HEK293 (cell line): ENCODE results near the gene SHROOM3.

Experiments
- CTCF ChIA-PET: fragments of 350-600 bp; formaldehyde crosslinking; extraction: SDS; loops from one replicate; lab custom pipeline; 2021; ENCODE audit warnings: antibody characterized with exemption; lab: Yijun Ruan, JAX
- POLR2A ChIA-PET: fragments of 300-600 bp; formaldehyde crosslinking; extraction: SDS; loops from one replicate; lab custom pipeline; 2020; ENCODE audit warnings: antibody characterized with exemption, inconsistent platforms; lab: Yijun Ruan, JAX
- H3K27ac ChIP-seq: fragments of 200-500 bp; sonication (Bioruptor generic); 2 replicates; pipeline ENCODE4 v1.5.1; 2014; ENCODE audit warnings: low read depth, low read length, control low read depth, inconsistent platforms; ENCODE audit errors: extremely low read depth
- H3K36me3 ChIP-seq, 2 experiments: fragments of 200-500 bp in 1 of 2; sonication (Bioruptor generic) in 1 of 2; 1 replicate in 1 of 2; 2 replicates in 1 of 2; pipeline ENCODE4 v1.5.1; 2014 to 2017; ENCODE audit warnings: inconsistent platforms in 2 of 2, low read length in 2 of 2; ENCODE audit not compliant: control insufficient read depth in 2 of 2, insufficient read depth in 1 of 2
- H3K4me1 ChIP-seq: fragments of 200-500 bp; sonication (Bioruptor generic); 2 replicates; pipeline ENCODE4 v1.5.1; 2014; ENCODE audit warnings: mild to moderate bottlenecking, low read length, inconsistent platforms; ENCODE audit not compliant: control insufficient read depth, insufficient read depth
- H3K4me3 ChIP-seq: 2 replicates; pipeline ENCODE4 v1.5.1; 2011; ENCODE audit warnings: low read depth, mild to moderate bottlenecking, control low read depth, low read length, moderate library complexity
- H3K9me3 ChIP-seq: fragments of 200-500 bp; sonication (Bioruptor generic); 2 replicates; pipeline ENCODE4 v1.5.1; 2014; ENCODE audit warnings: low read depth, low read length, inconsistent platforms; ENCODE audit not compliant: control insufficient read depth, insufficient read depth
- AEBP2 ChIP-seq: fragments of 450-650 bp; formaldehyde crosslinking; IDR thresholded peaks from 2 replicates; pipeline ENCODE4 v1.5.1; 2016; ENCODE audit warnings: missing biosample characterization, missing genetic modification characterization, borderline replicate concordance
- FEZF1 ChIP-seq: fragments of 450-650 bp; formaldehyde crosslinking; IDR thresholded peaks from 2 replicates; pipeline ENCODE4 v1.5.1; 2016; ENCODE audit warnings: missing biosample characterization, missing genetic modification characterization
- GLIS2 ChIP-seq: fragments of 450-650 bp; formaldehyde crosslinking; IDR thresholded peaks from 2 replicates; pipeline ENCODE4 v1.5.1; 2016; ENCODE audit warnings: missing biosample characterization, missing genetic modification characterization
- MYNN ChIP-seq: fragments of 450-650 bp; formaldehyde crosslinking; IDR thresholded peaks from 2 replicates; pipeline ENCODE4 v1.5.1; 2016; ENCODE audit warnings: missing biosample characterization, missing genetic modification characterization, borderline replicate concordance
- SCRT2 ChIP-seq: fragments of 450-650 bp; formaldehyde crosslinking; IDR thresholded peaks from 2 replicates; pipeline ENCODE4 v1.5.1; 2016; ENCODE audit warnings: missing biosample characterization, missing genetic modification characterization
- ZBTB17 ChIP-seq: fragments of 450-650 bp; formaldehyde crosslinking; IDR thresholded peaks from 2 replicates; pipeline ENCODE4 v1.5.1; 2016; ENCODE audit warnings: missing biosample characterization, missing genetic modification characterization
- ZNF121 ChIP-seq: fragments of 450-650 bp; formaldehyde crosslinking; IDR thresholded peaks from 2 replicates; pipeline ENCODE4 v1.5.1; 2016; ENCODE audit warnings: missing biosample characterization, missing genetic modification characterization
- ZNF146 ChIP-seq: fragments of 450-650 bp; formaldehyde crosslinking; IDR thresholded peaks from 2 replicates; pipeline ENCODE4 v1.5.1; 2016; ENCODE audit warnings: missing biosample characterization, missing genetic modification characterization
- ZNF211 ChIP-seq: fragments of 450-650 bp; formaldehyde crosslinking; IDR thresholded peaks from 2 replicates; pipeline ENCODE4 v1.5.1; 2016; ENCODE audit warnings: low read depth, missing biosample characterization, missing genetic modification characterization
- ZNF221 ChIP-seq: fragments of 450-650 bp; formaldehyde crosslinking; IDR thresholded peaks from 2 replicates; pipeline ENCODE4 v1.5.1; 2017; ENCODE audit warnings: missing biosample characterization, missing genetic modification characterization, borderline replicate concordance
- ZNF23 ChIP-seq: fragments of 450-650 bp; formaldehyde crosslinking; IDR thresholded peaks from 2 replicates; pipeline ENCODE4 v1.5.1; 2016; ENCODE audit warnings: missing biosample characterization, missing genetic modification characterization, borderline replicate concordance
- ZNF335 ChIP-seq: fragments of 450-650 bp; formaldehyde crosslinking; conservative IDR thresholded peaks from 2 replicates; pipeline ENCODE4 v1.5.1; 2016; ENCODE audit warnings: missing biosample characterization, missing genetic modification characterization
- ZNF394 ChIP-seq: fragments of 450-650 bp; formaldehyde crosslinking; IDR thresholded peaks from 2 replicates; pipeline ENCODE4 v1.5.1; 2016; ENCODE audit warnings: missing biosample characterization, missing genetic modification characterization, mild to moderate bottlenecking, moderate library complexity, borderline replicate concordance
- ZNF426 ChIP-seq: fragments of 450-650 bp; formaldehyde crosslinking; IDR thresholded peaks from 2 replicates; pipeline ENCODE4 v1.5.1; 2017; ENCODE audit warnings: missing biosample characterization, missing genetic modification characterization, mild to moderate bottlenecking, inconsistent platforms, moderate library complexity
- ZNF571 ChIP-seq: fragments of 450-650 bp; formaldehyde crosslinking; IDR thresholded peaks from 2 replicates; pipeline ENCODE4 v1.5.0; 2017; ENCODE audit warnings: missing biosample characterization, missing genetic modification characterization
- ZNF624 ChIP-seq: fragments of 450-650 bp; formaldehyde crosslinking; IDR thresholded peaks from 2 replicates; pipeline ENCODE4 v1.5.1; 2017; ENCODE audit warnings: missing biosample characterization, missing genetic modification characterization
- ZNF626 ChIP-seq: fragments of 450-650 bp; sonication (Bioruptor Pico); formaldehyde crosslinking; IDR thresholded peaks from 2 replicates; pipeline ENCODE4 v1.5.1; 2018; ENCODE audit warnings: missing biosample characterization, missing genetic modification characterization, inconsistent platforms
- TF ChIP-seq, protein P1 (sequence below): fragments of 450-650 bp; formaldehyde crosslinking; IDR thresholded peaks from 2 replicates; pipeline ENCODE4 v1.5.1; 2016; ENCODE audit warnings: missing biosample characterization, missing genetic modification characterization
- TF ChIP-seq, protein P2 (sequence below): fragments of 450-650 bp; formaldehyde crosslinking; IDR thresholded peaks from 2 replicates; pipeline ENCODE4 v1.5.1; 2016; ENCODE audit warnings: missing biosample characterization, missing genetic modification characterization, borderline replicate concordance

Gene SHROOM3

DNA sequence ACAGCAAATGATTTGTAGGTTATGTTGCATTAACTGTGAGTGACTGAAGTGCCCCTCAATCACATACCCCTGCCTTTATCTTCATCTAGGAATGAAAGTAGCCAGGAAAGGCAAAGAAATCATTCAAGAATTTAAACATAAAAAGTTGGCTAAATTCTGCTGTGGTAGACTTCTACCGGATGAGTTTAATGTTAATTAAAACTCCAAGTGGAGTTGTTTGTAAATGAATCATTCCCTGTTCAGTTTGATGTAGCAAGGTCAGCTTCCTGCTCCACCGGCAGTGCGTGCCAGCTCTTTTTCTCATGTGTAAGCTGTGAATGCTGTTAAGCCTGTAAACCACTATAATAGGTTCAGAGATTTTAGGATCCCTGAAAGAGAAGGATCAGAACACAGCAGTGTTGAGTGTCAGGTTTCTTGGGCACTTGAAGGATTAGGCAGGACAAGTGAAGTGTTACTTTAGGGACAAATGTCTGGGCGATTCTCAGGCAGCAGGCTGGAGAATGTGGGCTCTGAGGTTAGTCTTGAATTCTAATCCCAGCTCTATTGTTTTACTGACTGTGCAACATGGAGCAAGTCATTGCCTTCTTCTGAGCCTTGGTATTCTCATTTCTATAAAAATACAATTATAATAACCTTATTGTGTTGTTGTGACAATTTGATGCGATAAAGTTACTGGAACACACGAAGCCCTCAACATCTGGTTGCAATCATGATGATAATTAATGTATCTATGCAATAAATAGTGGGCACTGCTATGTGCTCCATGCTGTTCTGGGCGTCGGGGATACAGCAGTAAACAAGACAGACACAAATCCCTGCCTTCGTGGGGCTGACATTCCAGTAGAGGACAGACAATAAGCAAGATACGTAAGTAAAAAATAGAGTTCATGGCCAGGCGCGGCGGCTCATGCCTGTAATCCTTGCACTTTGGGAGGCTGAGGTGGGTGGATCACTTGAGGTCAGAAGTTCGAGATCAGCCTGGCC, 112.0 kb downstream of the SHROOM3 start:
- Histone ChIP-seq H3K4me3 (no peak overlapping the region), H3K9me3 (no peaks in the 10 kb centered on the region), H3K4me1 (peaks cover 10% of the 10 kb centered on the region; the same call in 1 of the 2 replicates), H3K36me3 (no peaks in the 10 kb centered on the region), H3K27ac (no peak overlapping the region; the same call in 1 of the 2 replicates)
- ChIA-PET POLR2A (interaction anchor here (0.7 kb wide), 1 partner anchor 11 kb away, joined by 3 read pairs; no protein-coding TSS in a partner anchor), CTCF (no interaction called here)
- TF ChIP-seq GLIS2 (tag by site-specific recombination) (no peak), ZNF426 (tag by site-specific recombination) (no peak), ZBTB17 (tag by site-specific recombination) (0 out of 2 replicates have a peak, but pooled peaks have one; percentile 35), ZNF335 (tag by site-specific recombination) (0 out of 2 replicates have a peak, but pooled peaks have one; percentile 34), MYNN (tag by site-specific recombination) (no peak), AEBP2 (tag by site-specific recombination) (no peak)

DNA sequence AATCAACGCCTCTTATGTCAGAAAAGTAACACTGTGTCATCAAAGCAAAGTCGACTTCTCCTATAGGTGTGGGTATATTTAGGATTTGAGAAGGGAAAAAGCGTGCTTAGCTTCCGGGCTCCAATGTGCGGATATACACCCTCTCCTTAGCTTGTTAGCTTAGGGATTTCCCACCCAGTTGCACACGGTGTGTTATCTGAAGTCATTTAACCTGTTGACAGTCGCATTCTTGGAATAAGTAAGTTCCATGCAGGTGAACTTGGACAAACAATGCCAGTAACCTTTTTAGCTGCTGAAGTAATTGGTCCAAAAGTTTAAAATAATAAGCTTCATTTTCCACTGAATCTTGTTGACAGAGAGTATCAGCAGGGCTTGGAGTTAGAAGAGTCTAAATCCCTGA, 113.7 kb downstream of the SHROOM3 start:
- TF ChIP-seq, protein P1, sequence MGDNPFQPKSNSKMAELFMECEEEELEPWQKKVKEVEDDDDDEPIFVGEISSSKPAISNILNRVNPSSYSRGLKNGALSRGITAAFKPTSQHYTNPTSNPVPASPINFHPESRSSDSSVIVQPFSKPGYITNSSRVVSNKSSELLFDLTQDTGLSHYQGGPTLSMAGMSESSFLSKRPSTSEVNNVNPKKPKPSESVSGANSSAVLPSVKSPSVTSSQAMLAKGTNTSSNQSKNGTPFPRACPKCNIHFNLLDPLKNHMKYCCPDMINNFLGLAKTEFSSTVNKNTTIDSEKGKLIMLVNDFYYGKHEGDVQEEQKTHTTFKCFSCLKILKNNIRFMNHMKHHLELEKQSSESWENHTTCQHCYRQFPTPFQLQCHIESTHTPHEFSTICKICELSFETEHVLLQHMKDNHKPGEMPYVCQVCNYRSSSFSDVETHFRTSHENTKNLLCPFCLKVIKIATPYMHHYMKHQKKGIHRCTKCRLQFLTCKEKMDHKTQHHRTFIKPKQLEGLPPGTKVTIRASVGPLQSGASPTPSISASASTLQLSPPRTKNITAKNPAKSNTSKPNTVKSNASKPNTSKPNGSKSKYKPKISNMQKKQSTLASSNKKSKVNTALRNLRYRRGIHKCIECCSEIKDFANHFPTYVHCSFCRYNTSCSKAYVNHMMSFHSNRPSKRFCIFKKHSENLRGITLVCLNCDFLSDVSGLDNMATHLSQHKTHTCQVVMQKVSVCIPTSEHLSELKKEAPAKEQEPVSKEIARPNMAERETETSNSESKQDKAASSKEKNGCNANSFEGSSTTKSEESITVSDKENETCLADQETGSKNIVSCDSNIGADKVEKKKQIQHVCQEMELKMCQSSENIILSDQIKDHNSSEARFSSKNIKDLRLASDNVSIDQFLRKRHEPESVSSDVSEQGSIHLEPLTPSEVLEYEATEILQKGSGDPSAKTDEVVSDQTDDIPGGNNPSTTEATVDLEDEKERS = no peak
- TF ChIP-seq ZNF211 (tag by site-specific recombination) (no peak), ZNF571 (tag by site-specific recombination) (no peak), ZNF624 (no peak), FEZF1 (tag by site-specific recombination) (no peak), ZNF146 (tag by site-specific recombination) (no peak), SCRT2 (tag by site-specific recombination) (peak; percentile 28; the same call in 1 of the 2 replicates), ZNF626 (no peak)
- TF ChIP-seq, all 188 proteins: peak for 1
- no peaks in the 10 kb centered on the region for H3K36me3 ChIP-seq
- no peak overlapping the region for H3K4me3 ChIP-seq
- H3K4me1 ChIP-seq = peaks cover 10% of the 10 kb centered on the region; the same call in 1 of the 2 replicates
- ChIA-PET CTCF (interaction anchor here (0.7 kb wide), 1 partner anchor 77 kb away, joined by 4 read pairs; no protein-coding TSS in a partner anchor), POLR2A (no interaction called here)
- H3K9me3 ChIP-seq = no peaks in the 10 kb centered on the region
- no peak overlapping the region for H3K27ac ChIP-seq

- Histone ChIP-seq H3K36me3 (no peaks in the 10 kb centered on the region), H3K4me1 (peaks cover 10% of the 10 kb centered on the region; the same call in 1 of the 2 replicates), H3K9me3 (no peaks in the 10 kb centered on the region), H3K27ac (no peak overlapping the region), H3K4me3 (no peak overlapping the region)
- ChIA-PET CTCF (no interaction called here), POLR2A (no interaction called here)
- TF ChIP-seq ZNF23 (no peak), ZNF221 (tag by site-specific recombination) (no peak), ZNF394 (tag by site-specific recombination) (no peak), ZNF121 (tag by site-specific recombination) (no peak)
- TF ChIP-seq, protein P2, sequence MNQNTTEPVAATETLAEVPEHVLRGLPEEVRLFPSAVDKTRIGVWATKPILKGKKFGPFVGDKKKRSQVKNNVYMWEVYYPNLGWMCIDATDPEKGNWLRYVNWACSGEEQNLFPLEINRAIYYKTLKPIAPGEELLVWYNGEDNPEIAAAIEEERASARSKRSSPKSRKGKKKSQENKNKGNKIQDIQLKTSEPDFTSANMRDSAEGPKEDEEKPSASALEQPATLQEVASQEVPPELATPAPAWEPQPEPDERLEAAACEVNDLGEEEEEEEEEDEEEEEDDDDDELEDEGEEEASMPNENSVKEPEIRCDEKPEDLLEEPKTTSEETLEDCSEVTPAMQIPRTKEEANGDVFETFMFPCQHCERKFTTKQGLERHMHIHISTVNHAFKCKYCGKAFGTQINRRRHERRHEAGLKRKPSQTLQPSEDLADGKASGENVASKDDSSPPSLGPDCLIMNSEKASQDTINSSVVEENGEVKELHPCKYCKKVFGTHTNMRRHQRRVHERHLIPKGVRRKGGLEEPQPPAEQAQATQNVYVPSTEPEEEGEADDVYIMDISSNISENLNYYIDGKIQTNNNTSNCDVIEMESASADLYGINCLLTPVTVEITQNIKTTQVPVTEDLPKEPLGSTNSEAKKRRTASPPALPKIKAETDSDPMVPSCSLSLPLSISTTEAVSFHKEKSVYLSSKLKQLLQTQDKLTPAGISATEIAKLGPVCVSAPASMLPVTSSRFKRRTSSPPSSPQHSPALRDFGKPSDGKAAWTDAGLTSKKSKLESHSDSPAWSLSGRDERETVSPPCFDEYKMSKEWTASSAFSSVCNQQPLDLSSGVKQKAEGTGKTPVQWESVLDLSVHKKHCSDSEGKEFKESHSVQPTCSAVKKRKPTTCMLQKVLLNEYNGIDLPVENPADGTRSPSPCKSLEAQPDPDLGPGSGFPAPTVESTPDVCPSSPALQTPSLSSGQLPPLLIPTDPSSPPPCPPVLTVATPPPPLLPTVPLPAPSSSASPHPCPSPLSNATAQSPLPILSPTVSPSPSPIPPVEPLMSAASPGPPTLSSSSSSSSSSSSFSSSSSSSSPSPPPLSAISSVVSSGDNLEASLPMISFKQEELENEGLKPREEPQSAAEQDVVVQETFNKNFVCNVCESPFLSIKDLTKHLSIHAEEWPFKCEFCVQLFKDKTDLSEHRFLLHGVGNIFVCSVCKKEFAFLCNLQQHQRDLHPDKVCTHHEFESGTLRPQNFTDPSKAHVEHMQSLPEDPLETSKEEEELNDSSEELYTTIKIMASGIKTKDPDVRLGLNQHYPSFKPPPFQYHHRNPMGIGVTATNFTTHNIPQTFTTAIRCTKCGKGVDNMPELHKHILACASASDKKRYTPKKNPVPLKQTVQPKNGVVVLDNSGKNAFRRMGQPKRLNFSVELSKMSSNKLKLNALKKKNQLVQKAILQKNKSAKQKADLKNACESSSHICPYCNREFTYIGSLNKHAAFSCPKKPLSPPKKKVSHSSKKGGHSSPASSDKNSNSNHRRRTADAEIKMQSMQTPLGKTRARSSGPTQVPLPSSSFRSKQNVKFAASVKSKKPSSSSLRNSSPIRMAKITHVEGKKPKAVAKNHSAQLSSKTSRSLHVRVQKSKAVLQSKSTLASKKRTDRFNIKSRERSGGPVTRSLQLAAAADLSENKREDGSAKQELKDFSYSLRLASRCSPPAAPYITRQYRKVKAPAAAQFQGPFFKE = no peak
Measured at GRCh38 chr4:76549765-76550164, 114.7 kb downstream of the SHROOM3 start.
